Endothelial cell (in vitro differentiated cells): Measurements from ENCODE around the gene CATSPERB. TPM values are rescaled to one million over a fixed set of nuclear protein-coding genes. Genes with fewer than 3 reads are reported as not detected.

Experiments used
- DNase-seq: peaks from one replicate; pipeline ENCODE4 v3.0.0; 2021; ENCODE audit warnings: low spot score
- H3K27ac Mint-ChIP-seq: one replicate; pipeline ENCODE4 v1.8.0; 2021; ENCODE audit warnings: mixed read lengths, inconsistent platforms; ENCODE audit not compliant: unreplicated experiment
- H3K27me3 Mint-ChIP-seq: one replicate; pipeline ENCODE4 v1.8.0; 2021; ENCODE audit warnings: mild to moderate bottlenecking, moderate library complexity, mixed read lengths, inconsistent platforms; ENCODE audit not compliant: unreplicated experiment
- H3K36me3 Mint-ChIP-seq: one replicate; pipeline ENCODE4 v1.8.0; 2021; ENCODE audit warnings: mild to moderate bottlenecking, low read depth, mixed read lengths, inconsistent platforms; ENCODE audit not compliant: unreplicated experiment
- H3K4me1 Mint-ChIP-seq: one replicate; pipeline ENCODE4 v1.8.0; 2021; ENCODE audit warnings: mild to moderate bottlenecking, mixed read lengths, inconsistent platforms; ENCODE audit not compliant: unreplicated experiment
- H3K4me3 Mint-ChIP-seq: one replicate; pipeline ENCODE4 v1.8.0; 2021; ENCODE audit warnings: mild to moderate bottlenecking, mixed read lengths, inconsistent platforms; ENCODE audit not compliant: unreplicated experiment
- H3K9me3 Mint-ChIP-seq: one replicate; pipeline ENCODE4 v1.8.0; 2021; ENCODE audit warnings: mixed read lengths, inconsistent platforms; ENCODE audit not compliant: unreplicated experiment
- CTCF ChIP-seq: fragments of 200-600 bp; sonication (generic); IDR thresholded peaks from one replicate; pipeline ENCODE4 v1.5.0; 2021; ENCODE audit warnings: antibody characterized with exemption; ENCODE audit not compliant: unreplicated experiment
- total RNA-seq: library from RNA; stranded (reverse); fragmentation: NEBNext Ultra II Directional; extraction: Animal tissue kit (Norgen Biotek cat#: 25700); gene quantifications from one replicate; pipeline ENCODE4 v1.2.1, GENCODE V29; 2021; ENCODE audit not compliant: unreplicated experiment

The CATSPERB gene
- total RNA-seq, 1 donor from 2014 or later, result not detected

- Mint-ChIP-seq H3K4me1 (no peaks in the 10 kb centered on the region), H3K9me3 (peaks cover 8% of the 10 kb centered on the region), H3K36me3 (peaks cover 15% of the 10 kb centered on the region), H3K27me3 (peaks cover 7% of the 10 kb centered on the region), H3K27ac (no peak overlapping the region), H3K4me3 (no peak overlapping the region)
- DNase-seq, result no peak
- no peak for TF ChIP-seq CTCF
Observed at GRCh38 chr14:91580876-91581577, 150.9 kb downstream of the CATSPERB start.

GRCh38 chr14:91577632-91578233 is 154.2 kb downstream of the CATSPERB start:
- H3K27me3 Mint-ChIP-seq, result peaks cover 22% of the 10 kb centered on the region
- H3K4me1 Mint-ChIP-seq, result peaks cover 7% of the 10 kb centered on the region
- no peak for DNase-seq
- H3K4me3 Mint-ChIP-seq, result no peak overlapping the region
- peaks cover 15% of the 10 kb centered on the region for H3K36me3 Mint-ChIP-seq
- no peak for TF ChIP-seq CTCF
- H3K27ac Mint-ChIP-seq, result no peak overlapping the region
- peaks cover 8% of the 10 kb centered on the region for H3K9me3 Mint-ChIP-seq

DNA sequence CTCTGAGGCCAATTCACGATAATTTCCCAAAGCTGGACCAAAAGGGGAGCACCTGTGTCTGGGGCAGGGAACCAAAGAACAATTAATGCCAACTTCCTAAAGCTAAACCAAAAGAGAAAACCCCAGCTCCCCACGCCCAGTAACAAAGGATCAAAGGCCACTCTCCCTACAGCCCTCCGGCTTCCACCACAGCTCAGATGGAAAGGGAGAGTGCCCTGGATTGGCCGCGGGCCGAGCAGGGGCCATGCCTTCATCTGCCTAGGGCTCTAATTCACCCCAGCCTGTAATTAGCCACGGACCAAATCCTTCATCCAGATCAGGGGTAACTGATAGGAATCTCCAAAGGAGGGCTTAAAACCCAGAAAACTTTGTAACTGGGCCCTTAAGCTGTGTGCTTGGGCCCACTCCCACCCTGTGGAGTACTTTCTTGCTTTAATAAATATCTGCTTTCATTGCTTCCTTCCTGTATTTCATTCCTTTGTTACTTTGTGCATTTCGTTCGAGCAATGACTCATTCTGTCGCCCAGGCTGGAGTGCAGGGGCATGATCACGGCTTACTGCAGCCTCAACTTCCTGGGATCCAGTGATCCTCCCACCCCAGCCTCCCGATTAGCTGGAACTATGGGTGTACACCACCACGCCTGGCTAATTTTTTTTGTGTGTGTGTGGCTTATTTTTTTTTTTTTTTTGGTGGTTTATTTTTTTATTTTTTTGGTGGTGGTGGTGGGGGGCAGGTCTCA is 156.2 kb downstream of the CATSPERB start:
- Mint-ChIP-seq H3K27me3 (peaks cover 22% of the 10 kb centered on the region), H3K4me3 (no peak overlapping the region)

GRCh38 chr14:91573894-91574837 is 157.7 kb downstream of the CATSPERB start:
- peaks cover 7% of the 10 kb centered on the region for H3K4me1 Mint-ChIP-seq
- H3K27ac Mint-ChIP-seq, result no peak overlapping the region
- peaks cover 8% of the 10 kb centered on the region for H3K9me3 Mint-ChIP-seq
- peak; percentile 31 for DNase-seq
- peaks cover 21% of the 10 kb centered on the region for H3K27me3 Mint-ChIP-seq
- TF ChIP-seq CTCF, result no peak
- H3K36me3 Mint-ChIP-seq, result peaks cover 14% of the 10 kb centered on the region
- H3K4me3 Mint-ChIP-seq, result peak overlapping the region; percentile 81

More for the DNA sequence above, 156.2 kb downstream of the CATSPERB start:
- DNase-seq, result no peak
- Mint-ChIP-seq H3K4me1 (peaks cover 7% of the 10 kb centered on the region), H3K9me3 (peaks cover 8% of the 10 kb centered on the region), H3K36me3 (peaks cover 15% of the 10 kb centered on the region), H3K27ac (no peak overlapping the region)
- TF ChIP-seq CTCF, result no peak
